IMR-90 (cell line): ENCODE results near the gene SPHK1. TPM values are rescaled to one million over a fixed set of nuclear protein-coding genes. Genes with fewer than 3 reads are reported as not detected.
A peak's percentile ranks its signal among the peaks of the same experiment; 100 is the strongest.

Experiments used
- ATAC-seq: fragments of 200-7000 bp; cut with Tn5 transposase; 2 replicates; pipeline ENCODE4 v1.9.1; 2020; ENCODE audit warnings: low read depth, mild to moderate bottlenecking, moderate library complexity
- BruUV-seq: library from RNA; stranded (reverse); fragments of 400-500 nt; replicated peaks from 2 replicates; lab custom pipeline; 2021; lab: Mats Ljungman, UMichigan
- CTCF ChIA-PET: fragments of 300-600 bp; formaldehyde crosslinking; extraction: SDS; loops from one replicate; lab custom pipeline; 2021; ENCODE audit warnings: antibody characterized with exemption; lab: Yijun Ruan, JAX
- POLR2A ChIA-PET: fragments of 300-600 bp; sonication (Branson Sonifier 250); formaldehyde crosslinking; loops from one replicate; lab custom pipeline; 2022; ENCODE audit warnings: antibody characterized with exemption; ENCODE audit not compliant: unreplicated experiment; lab: Charles Lee
- DNase-seq: peaks from one replicate; pipeline ENCODE4 v3.0.0; 2013
- H2AFZ ChIP-seq: replicated peaks from 2 replicates; pipeline ENCODE3; 2013; ENCODE audit warnings: low read length, mild to moderate bottlenecking; ENCODE audit not compliant: poor library complexity
- H2AK5ac ChIP-seq: 2 replicates; pipeline ENCODE4 v1.6.1; 2013; ENCODE audit warnings: low read depth, low read length, inconsistent platforms
- H2AK9ac ChIP-seq: replicated peaks from 2 replicates; pipeline ENCODE3; 2013; ENCODE audit warnings: mild to moderate bottlenecking, low read depth, low read length, moderate library complexity; ENCODE audit not compliant: poor library complexity
- H2BK120ac ChIP-seq: 2 replicates; pipeline ENCODE4 v1.6.1; 2013; ENCODE audit warnings: low read depth, low read length, inconsistent platforms
- H2BK15ac ChIP-seq: 3 replicates; pipeline ENCODE4 v1.6.1; 2013; ENCODE audit warnings: low read depth, low read length, inconsistent platforms
- H2BK20ac ChIP-seq: 2 replicates; pipeline ENCODE4 v1.6.1; 2013; ENCODE audit warnings: low read depth, mild to moderate bottlenecking, inconsistent platforms, low read length, moderate library complexity
- H2BK5ac ChIP-seq: 2 replicates; pipeline ENCODE4 v1.6.1; 2013; ENCODE audit warnings: mild to moderate bottlenecking, low read depth, low read length, inconsistent platforms; ENCODE audit not compliant: poor library complexity, severe bottlenecking
- H3K14ac ChIP-seq: replicated peaks from 2 replicates; pipeline ENCODE4 v1.6.1; 2013; ENCODE audit warnings: low read depth, low read length, inconsistent platforms
- H3K18ac ChIP-seq: 2 replicates; pipeline ENCODE4 v1.6.1; 2013; ENCODE audit warnings: low read depth, low read length, control low read depth
- H3K23ac ChIP-seq: 2 replicates; pipeline ENCODE4 v1.6.1; 2013; ENCODE audit warnings: low read depth, low read length, inconsistent platforms
- H3K27ac ChIP-seq: 2 replicates; pipeline ENCODE4 v1.5.1; 2013; ENCODE audit warnings: mild to moderate bottlenecking, control low read depth, low read length; ENCODE audit not compliant: insufficient read depth
- H3K27me3 ChIP-seq: 2 replicates; pipeline ENCODE4 v1.6.1; 2013; ENCODE audit warnings: low read length; ENCODE audit not compliant: control insufficient read depth, insufficient read depth
- H3K36me3 ChIP-seq: 2 replicates; pipeline ENCODE4 v1.6.1; 2013; ENCODE audit warnings: low read length, mixed read lengths; ENCODE audit not compliant: control insufficient read depth, insufficient read depth
- H3K4ac ChIP-seq: 2 replicates; pipeline ENCODE4 v1.6.1; 2013; ENCODE audit warnings: low read depth, low read length, inconsistent platforms
- H3K4me1 ChIP-seq: 2 replicates; pipeline ENCODE4 v1.6.1; 2013; ENCODE audit warnings: low read length, mixed read lengths; ENCODE audit not compliant: control insufficient read depth, insufficient read depth
- H3K4me2 ChIP-seq: 2 replicates; pipeline ENCODE4 v1.6.1; 2013; ENCODE audit warnings: low read depth, mild to moderate bottlenecking, control low read depth, low read length, moderate library complexity
- H3K4me3 ChIP-seq: 2 replicates; pipeline ENCODE4 v1.5.1; 2013; ENCODE audit warnings: low read depth, mild to moderate bottlenecking, control low read depth, low read length, moderate library complexity; ENCODE audit not compliant: insufficient read depth
- H3K56ac ChIP-seq: 2 replicates; pipeline ENCODE4 v1.6.1; 2013; ENCODE audit warnings: low read length, inconsistent platforms; ENCODE audit not compliant: insufficient read depth; ENCODE audit errors: extremely low read depth
- H3K79me1 ChIP-seq, 2 experiments: 2 replicates each; pipeline ENCODE4 v1.6.1; 2013; ENCODE audit warnings: low read length in 2 of 2, inconsistent platforms in 1 of 2, low read depth in 1 of 2
- H3K9ac ChIP-seq: 2 replicates; pipeline ENCODE4 v1.6.1; 2013; ENCODE audit warnings: low read depth, low read length, control low read depth
- H3K9me1 ChIP-seq: 2 replicates; pipeline ENCODE4 v1.6.1; 2013; ENCODE audit warnings: low read length, inconsistent platforms; ENCODE audit not compliant: insufficient read depth
- H3K9me3 ChIP-seq: 2 replicates; pipeline ENCODE4 v1.6.1; 2013; ENCODE audit warnings: low read length; ENCODE audit not compliant: control insufficient read depth, insufficient read depth
- H4K20me1 ChIP-seq: 2 replicates; pipeline ENCODE4 v1.6.1; 2013; ENCODE audit warnings: low read length, inconsistent platforms; ENCODE audit not compliant: insufficient read depth
- H4K5ac ChIP-seq: 2 replicates; pipeline ENCODE4 v1.6.1; 2013; ENCODE audit warnings: mild to moderate bottlenecking, low read depth, low read length, control low read depth
- H4K8ac ChIP-seq, 2 experiments: 2 replicates each; pipeline ENCODE4 v1.6.1; 2013; ENCODE audit warnings: low read depth in 2 of 2, low read length in 2 of 2, control low read depth in 1 of 2, inconsistent platforms in 1 of 2
- H4K91ac ChIP-seq: 2 replicates; pipeline ENCODE4 v1.6.1; 2013; ENCODE audit warnings: low read depth, low read length, inconsistent platforms; ENCODE audit not compliant: insufficient read depth
- BHLHE40 ChIP-seq: fragments of 150-350 bp; IDR thresholded peaks from 2 replicates; pipeline ENCODE4 v1.6.1; 2016; ENCODE audit warnings: mild to moderate bottlenecking, low read depth, low read length
- CEBPB ChIP-seq: IDR thresholded peaks from 2 replicates; pipeline ENCODE4 v1.6.1; 2012; ENCODE audit warnings: low read depth, low read length, improper control_type of control experiment
- CHD1 ChIP-seq: IDR thresholded peaks from 2 replicates; pipeline ENCODE4 v1.6.1; 2012; ENCODE audit warnings: low read depth, low read length, improper control_type of control experiment
- CTCF ChIP-seq: conservative IDR thresholded peaks from 2 replicates; pipeline ENCODE4 v1.5.1; 2012; ENCODE audit warnings: mild to moderate bottlenecking, low read depth, low read length, improper control_type of control experiment
- ELK1 ChIP-seq: fragments of 150-350 bp; IDR thresholded peaks from 2 replicates; pipeline ENCODE4 v1.6.1; 2016; ENCODE audit warnings: low read depth, mild to moderate bottlenecking, low read length, moderate library complexity, borderline replicate concordance
- FOS ChIP-seq: fragments of 150-350 bp; IDR thresholded peaks from 2 replicates; pipeline ENCODE4 v1.6.1; 2016; ENCODE audit warnings: low read depth, low read length
- MAFK ChIP-seq: IDR thresholded peaks from 2 replicates; pipeline ENCODE4 v1.6.1; 2012; ENCODE audit warnings: low read depth, low read length, improper control_type of control experiment
- MAZ ChIP-seq: IDR thresholded peaks from 2 replicates; pipeline ENCODE4 v1.6.1; 2012; ENCODE audit warnings: low read depth, mild to moderate bottlenecking, low read length, improper control_type of control experiment, moderate library complexity, borderline replicate concordance
- POLR2A ChIP-seq: IDR thresholded peaks from 2 replicates; pipeline ENCODE4 v1.6.1; 2012; ENCODE audit warnings: mild to moderate bottlenecking, low read depth, low read length
- RAD21 ChIP-seq: IDR thresholded peaks from 2 replicates; pipeline ENCODE4 v1.6.1; 2012; ENCODE audit warnings: low read length, improper control_type of control experiment
- RFX5 ChIP-seq: IDR thresholded peaks from 2 replicates; pipeline ENCODE4 v1.8.0; 2012; ENCODE audit warnings: low read depth, mild to moderate bottlenecking, low read length, moderate library complexity
- SMC3 ChIP-seq: fragments of 150-350 bp; IDR thresholded peaks from 2 replicates; pipeline ENCODE4 v1.6.1; 2016; ENCODE audit warnings: low read depth, mild to moderate bottlenecking, antibody characterized with exemption, low read length, moderate library complexity
- USF2 ChIP-seq: fragments of 150-350 bp; IDR thresholded peaks from 2 replicates; pipeline ENCODE4 v1.6.1; 2017; ENCODE audit warnings: mild to moderate bottlenecking, antibody characterized with exemption, low read length, low read depth
- whole genome bisulfite sequencing, 2 experiments: methylation state at CpG; one replicate each; pipeline versions ENCODE4 v1.1.5 to v1.1.7; 2013; ENCODE audit warnings: missing lambda C conversion rate in 2 of 2; ENCODE audit not compliant: insufficient read length in 1 of 2; ENCODE audit errors: extremely low coverage in 2 of 2; 5-methylcytosine and 5-hydroxymethylcytosine counted together
- dilution Hi-C: fragments of 300-500 bp; cut with HindIII; formaldehyde crosslinking; loops from one replicate; pipeline ENCODE4 v1.14.3; 2018; ENCODE audit warnings: low sequenced_read_pairs; ENCODE audit not compliant: unreplicated experiment
- in situ Hi-C: fragments of 300-500 bp; cut with MboI; formaldehyde crosslinking; loops from 3 replicates; pipeline ENCODE4 v1.14.3; 2019; ENCODE audit warnings: low sequenced_read_pairs, inconsistent platforms, mixed read lengths
- intact Hi-C: fragments of 100-400 bp; cut with micrococcal nuclease; formaldehyde crosslinking; loops from 2 replicates; pipeline ENCODE4 v1.10.0; 2022
- polyA plus RNA-seq, 3 experiments: library from polyadenylated mRNA; depleted of rRNA; stranded (reverse); fragments of >200 nt; gene quantifications; 2 replicates each; pipeline ENCODE4 v1.2.3, GENCODE V29; 2012; ENCODE audit warnings: low replicate concordance in 1 of 3
- total RNA-seq: library from RNA; depleted of rRNA; stranded (reverse); fragments of >200 nt; gene quantifications from 2 replicates; pipeline ENCODE4 v1.2.3, GENCODE V29; 2012

SPHK1 gene
- total and polyA plus RNA-seq, 2 of the 4 experiments (the other 2 are of a cell fraction) = 44.4 to 82.7 TPM

- Histone ChIP-seq H3K18ac (peak overlapping the region; percentile 40; the same call in 1 of the 2 replicates), H2BK5ac (peak overlapping the region; percentile 78), H4K5ac (peak overlapping the region; percentile 71; the same call in 1 of the 2 replicates), H2AFZ (peak overlapping the region; percentile 58), H3K23ac (peak overlapping the region; percentile 55; the same call in 1 of the 2 replicates), H3K79me1 (peaks cover 0 to 29% of the 10 kb centered on the region in 2 experiments; a peak in 2 of 4 replicates), H4K20me1 (peaks cover 3% of the 10 kb centered on the region; the same call in 1 of the 2 replicates), H3K27me3 (no peaks in the 10 kb centered on the region), H3K4me3 (no peak overlapping the region), H2BK20ac (peak overlapping the region; percentile 89), H4K8ac (peak overlapping the region; percentile 30 to 94), H3K4me1 (peaks cover 25% of the 10 kb centered on the region), H3K9ac (peak overlapping the region; percentile 0; the same call in 1 of the 2 replicates), H3K14ac (peak overlapping the region; percentile 90), H2AK5ac (peak overlapping the region; percentile 88), H3K4ac (peak overlapping the region; percentile 90), H3K9me1 (peaks cover 18% of the 10 kb centered on the region), H3K36me3 (no peaks in the 10 kb centered on the region), H3K4me2 (no peak overlapping the region), H3K56ac (0 out of 2 replicates have a peak overlapping the region, but pooled peaks have one; percentile 5), H2BK120ac (peak overlapping the region; percentile 89), H3K9me3 (no peaks in the 10 kb centered on the region), H2AK9ac (peak overlapping the region; percentile 92), H2BK15ac (peak overlapping the region; percentile 75), H3K27ac (peak overlapping the region; percentile 25; the same call in 1 of the 2 replicates), H4K91ac (peak overlapping the region; percentile 77)
- no peak for DNase-seq
- TF ChIP-seq CHD1 (no peak), FOS (no peak), CTCF (no peak), POLR2A (no peak; the same call in 1 of the 2 replicates), RFX5 (no peak), BHLHE40 (no peak), ELK1 (no peak), CEBPB (no peak), MAZ (no peak), RAD21 (no peak), USF2 (no peak), SMC3 (no peak), MAFK (no peak)
- no peak for ATAC-seq
- in situ Hi-C loops = no loop called here
- intact Hi-C loops = loop anchor here (2.0 kb wide), 1 partner anchor 15 kb away; the partner anchor contains the start of gene SPHK1
- 67% methylated on average over 1 of the region's 7 CpGs; no CpG with 5 or more reads in 1 of the 2 experiments for WGBS, 2 experiments
- dilution Hi-C loops = no loop called here
- POLR2A ChIA-PET = interaction anchor here (0.5 kb wide), 1 partner anchor 18 kb away, joined by 9 read pairs; no protein-coding TSS in a partner anchor
- CTCF ChIA-PET = interaction anchor here (0.7 to 1.7 kb wide), 8 partner anchors 12 to 53 kb away, joined by 3 to 12 read pairs (median 5); partner anchors contain the start of genes PRPSAP1 and SPHK1
- BruUV-seq = no TSS peak
Observed at GRCh38 chr17:76369804-76370203, 14.6 kb upstream of the SPHK1 start.
